ENCODE data around the gene EXOC3L2.
A peak's percentile ranks its signal among the peaks of the same experiment; 100 is the strongest.

The EXOC3L2 gene

GRCh38 chr19:45179072-45179891 is 65.9 kb downstream of the EXOC3L2 start:
- peak; percentile 26 for DNase-seq

- DNase-seq = peak; percentile 100
These were observed 66.7 kb downstream of the EXOC3L2 start, which contains the start of gene BLOC1S3 for GRCh38 chr19:45178262-45179071. BLOC1S3 (plus strand) TSS chr19:45178784; CDS start chr19:45179297, 513 bp downstream.

- DNase-seq = no peak
These were observed 67.4 kb downstream of the EXOC3L2 start, which contains the start of gene TRAPPC6A for GRCh38 chr19:45177817-45178261. TRAPPC6A (minus strand) TSS chr19:45178237; CDS start chr19:45178218, 19 bp downstream.

- no peak for DNase-seq
These were observed 69.5 kb downstream of the EXOC3L2 start for GRCh38 chr19:45175515-45176345.

GRCh38 chr19:45173816-45174215 is 71.4 kb downstream of the EXOC3L2 start:
- no peak for DNase-seq

GRCh38 chr19:45172611-45173208 is 72.5 kb downstream of the EXOC3L2 start:
- DNase-seq = no peak

- DNase-seq = peak; percentile 50
These were observed 73.0 kb downstream of the EXOC3L2 start for GRCh38 chr19:45172173-45172572.

GRCh38 chr19:45171211-45171623 is 74.0 kb downstream of the EXOC3L2 start:
- peak; percentile 77 for DNase-seq

GRCh38 chr19:45170146-45171106 is 74.8 kb downstream of the EXOC3L2 start:
- DNase-seq = no peak

GRCh38 chr19:45169602-45170001 is 75.6 kb downstream of the EXOC3L2 start:
- DNase-seq = no peak

- DNase-seq = peak; percentile 10
These were observed 76.3 kb downstream of the EXOC3L2 start for GRCh38 chr19:45168767-45169351.

GRCh38 chr19:45166723-45167252 is 78.4 kb downstream of the EXOC3L2 start:
- DNase-seq = no peak

GRCh38 chr19:45164577-45165335 is 80.5 kb downstream of the EXOC3L2 start:
- DNase-seq = peak; percentile 73

GRCh38 chr19:45163751-45164460 is 81.3 kb downstream of the EXOC3L2 start:
- no peak for DNase-seq

- DNase-seq = no peak
These were observed 82.1 kb downstream of the EXOC3L2 start for GRCh38 chr19:45163156-45163555.

- DNase-seq = no peak
These were observed 82.5 kb downstream of the EXOC3L2 start for GRCh38 chr19:45162608-45163143.

All from CD4-positive, alpha-beta T cell treated with Interleukin-17A for 1 hour (primary cell).